Spleen (tissue), 11 donors: Measurements from ENCODE around the gene ENO4. TPM values are rescaled to one million over a fixed set of nuclear protein-coding genes. Genes with fewer than 3 reads are reported as not detected.

Experiments used
- DNase-seq: peaks from one replicate; pipeline ENCODE4 v3.0.0-alpha.2; 2020
- H3K27ac ChIP-seq, 8 donors: fragments of 200-600 bp; sonication (generic) in 7 of 8; 1 replicate in 4 of 8; 2 replicates in 4 of 8; pipeline versions ENCODE4 v1.5.0 to v1.8.0; 2016 to 2021; ENCODE audit warnings: inconsistent platforms in 4 of 8, mild to moderate bottlenecking in 4 of 8, moderate library complexity in 1 of 8
- H3K27me3 ChIP-seq, 7 donors: fragments of 200-600 bp; sonication (generic) in 6 of 7; replicated peaks in 1 of 7; 1 replicate in 4 of 7; 2 replicates in 3 of 7; pipeline versions ENCODE4 v1.5.0 to v1.8.0; 2016 to 2021; ENCODE audit warnings: inconsistent platforms in 3 of 7, mild to moderate bottlenecking in 1 of 7
- H3K36me3 ChIP-seq, 6 donors: fragments of 200-600 bp; sonication (generic) in 5 of 6; 1 replicate in 4 of 6; 2 replicates in 2 of 6; pipeline versions ENCODE4 v1.5.0 to v1.8.0; 2016 to 2021; ENCODE audit warnings: inconsistent platforms in 2 of 6
- H3K4me1 ChIP-seq, 6 donors: fragments of 200-600 bp; sonication (generic) in 5 of 6; 1 replicate in 3 of 6; 2 replicates in 3 of 6; pipeline versions ENCODE4 v1.5.0 to v1.8.0; 2016 to 2021; ENCODE audit warnings: inconsistent platforms in 3 of 6
- H3K4me3 ChIP-seq, 8 donors: fragments of 200-600 bp; sonication (generic) in 7 of 8; 1 replicate in 4 of 8; 2 replicates in 4 of 8; pipeline versions ENCODE4 v1.5.0 to v1.8.0; 2016 to 2021; ENCODE audit warnings: inconsistent platforms in 4 of 8, mild to moderate bottlenecking in 4 of 8, moderate library complexity in 2 of 8
- H3K9me3 ChIP-seq, 8 donors: fragments of 200-600 bp; sonication (generic) in 7 of 8; 1 replicate in 4 of 8; 2 replicates in 4 of 8; pipeline versions ENCODE4 v1.5.0 to v1.8.0; 2016 to 2021; ENCODE audit warnings: inconsistent platforms in 4 of 8
- CTCF ChIP-seq, 11 experiments: fragments of 200-600 bp in 7 of 11; fragments of 450-650 bp in 4 of 11; sonication (generic) in 4 of 11; IDR thresholded peaks in 8 of 11; conservative IDR thresholded peaks in 3 of 11; 1 replicate in 7 of 11; 2 replicates in 4 of 11; pipeline versions ENCODE4 v1.4.0 to v1.8.0; 2016 to 2021; ENCODE audit warnings: antibody characterized with exemption in 11 of 11, inconsistent platforms in 4 of 11, mild to moderate bottlenecking in 1 of 11
- POLR2A ChIP-seq, 3 donors: fragments of 450-650 bp; IDR thresholded peaks; one replicate each; pipeline ENCODE4 v1.5.1; 2017; ENCODE audit warnings: antibody characterized with exemption in 3 of 3, mild to moderate bottlenecking in 1 of 3
- POLR2AphosphoS5 ChIP-seq, 3 donors: sonication (generic); formaldehyde crosslinking; IDR thresholded peaks; one replicate each; pipeline ENCODE4 v1.5.1; 2017; ENCODE audit warnings: antibody characterized with exemption in 3 of 3
- WGBS, 5 donors: extraction: QIAGEN DNeasy Blood & Tissue Kit in 3 of 5; methylation state at CpG; one replicate each; pipeline versions ENCODE4 v1.1.5 to v1.1.7; 2013 to 2018; 5-methylcytosine and 5-hydroxymethylcytosine counted together
- intact Hi-C: fragments of 100-400 bp; cut with DNase I; formaldehyde crosslinking; loops from one replicate; pipeline ENCODE4 v1.15.0; 2023; ENCODE audit warnings: low total_unique reads
- polyA plus RNA-seq, 3 donors: library from polyadenylated mRNA; stranded (reverse); fragments of 200-250 nt; gene quantifications; one replicate each; pipeline ENCODE4 v1.2.1, GENCODE V29; 2013
- total RNA-seq, 7 donors: library from RNA; depleted of rRNA in 3 of 7; stranded (reverse); fragments of >200 nt in 3 of 7; fragmentation: NEBNext Ultra II Directional in 4 of 7; extraction: Animal tissue kit (Norgen Biotek cat#: 25700) in 4 of 7; gene quantifications; one replicate each; pipeline versions ENCODE4 v1.1.0 to v1.2.1, GENCODE V29; 2016 to 2021
- donor health status: healthy with polysubstance abuse.
- donor health status: DM: no; HTN: no; CAD: no; lungs with moderate emphysema.
- donor health status: DM: no; HTN: no; CAD: no.
- donor health status: Bipolar disorder and iron deficiency.
- donor health status: healthy.
- donor health status: DM: no; HTN: no; CAD: no.
- donor health status: DM: yes; HTN: yes; CAD: no.

The ENO4 gene
- total and polyA plus RNA-seq, 10 donors = 0.03 to 0.09 TPM; not detected in 8

DNA sequence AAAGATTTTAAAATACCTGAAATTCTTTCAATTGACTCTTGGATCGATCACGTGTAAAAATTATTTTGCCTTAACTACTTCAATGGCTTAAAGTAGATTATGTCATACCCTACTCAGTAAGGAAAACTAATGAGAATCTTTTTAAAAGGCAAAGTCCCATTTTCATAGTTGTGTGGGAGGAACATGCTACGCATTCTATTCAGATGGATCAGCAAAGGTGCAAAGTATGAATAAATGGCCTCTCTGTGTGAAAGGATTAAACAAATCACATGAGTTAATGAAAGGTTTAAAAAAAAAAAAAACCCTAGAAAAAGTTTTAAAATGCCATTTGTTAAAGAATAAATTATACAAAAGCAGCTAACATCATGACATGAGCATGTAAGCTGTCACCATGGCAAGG is 77.1 kb downstream of the ENO4 start:
- no peak for TF ChIP-seq POLR2A (IDR thresholded peaks at IDR 0.05)
- no peak for TF ChIP-seq CTCF (IDR thresholded peaks at IDR 0.05 in 8 of 11, conservative IDR thresholded peaks at IDR 0.05 in 3 of 11)
- TF ChIP-seq POLR2AphosphoS5 (IDR thresholded peaks at IDR 0.05) = no peak
- WGBS, 5 donors = 88 to 94% (median 92%) methylated on average over 3 of the region's 3 CpGs
- intact Hi-C loops = no loop called here

GRCh38 chr10:116931806-116932205 is 82.5 kb downstream of the ENO4 start:
- Histone ChIP-seq H3K4me1 (no peaks in the 10 kb centered on the region), H3K27me3 (no peaks in the 10 kb centered on the region), H3K27ac (no peak overlapping the region), H3K9me3 (peaks cover 0 to 15% (median 4%) of the 10 kb centered on the region in 8 donors), H3K36me3 (no peaks in the 10 kb centered on the region), H3K4me3 (no peak overlapping the region)
- 95 to 96% (median 96%) methylated on average over 6 of the region's 6 CpGs for WGBS, 5 donors
- intact Hi-C loops = no loop called here
- TF ChIP-seq POLR2AphosphoS5 (IDR thresholded peaks at IDR 0.05) = no peak
- no peak for TF ChIP-seq CTCF (IDR thresholded peaks at IDR 0.05 in 8 of 11, conservative IDR thresholded peaks at IDR 0.05 in 3 of 11)
- TF ChIP-seq POLR2A (IDR thresholded peaks at IDR 0.05) = no peak
- no peak for DNase-seq

More for the DNA sequence above, 77.1 kb downstream of the ENO4 start:
- H3K4me3 ChIP-seq = no peak overlapping the region
- no peaks in the 10 kb centered on the region for H3K9me3 ChIP-seq
- no peaks in the 10 kb centered on the region for H3K27me3 ChIP-seq
- no peaks in the 10 kb centered on the region for H3K4me1 ChIP-seq
- no peaks in the 10 kb centered on the region for H3K36me3 ChIP-seq
- no peak for DNase-seq
- no peak overlapping the region for H3K27ac ChIP-seq

Other genes starting within 250 kb of the ENO4 start
- gene PNLIPRP2, start 228.5 kb upstream of the ENO4 start, total RNA-seq = under 1 TPM in 2 of 7 donors, not detected in 5; 0.37 to 0.60 TPM
- under 1 TPM in 2 of 3 donors, not detected in 1; 0.07 to 0.15 TPM for gene PNLIPRP2, start 228.5 kb upstream of the ENO4 start, polyA plus RNA-seq
- gene HSPA12A, start 106.9 kb upstream of the ENO4 start, total RNA-seq = 10 to 100 TPM in 4 of 7 donors, 1 to 10 TPM in 3; 5.6 to 16.5 (median 11.0) TPM
- gene HSPA12A, start 106.9 kb upstream of the ENO4 start, polyA plus RNA-seq = 1 to 10 TPM; 1.5 to 3.6 (median 1.8) TPM
- 10 to 100 TPM; 13.9 to 28.3 (median 19.4) TPM for gene SHTN1, start 155.7 kb downstream of the ENO4 start, total RNA-seq
- 1 to 10 TPM; 2.9 to 5.1 (median 3.4) TPM for gene SHTN1, start 155.7 kb downstream of the ENO4 start, polyA plus RNA-seq